ENCODE data around the gene RAB5B.
"Not testable (repeated sequence)": the region's sequence is repeated elsewhere in the genome, so short reads cannot be mapped to it uniquely, and the experiment has no call there.

Gene RAB5B

DNA sequence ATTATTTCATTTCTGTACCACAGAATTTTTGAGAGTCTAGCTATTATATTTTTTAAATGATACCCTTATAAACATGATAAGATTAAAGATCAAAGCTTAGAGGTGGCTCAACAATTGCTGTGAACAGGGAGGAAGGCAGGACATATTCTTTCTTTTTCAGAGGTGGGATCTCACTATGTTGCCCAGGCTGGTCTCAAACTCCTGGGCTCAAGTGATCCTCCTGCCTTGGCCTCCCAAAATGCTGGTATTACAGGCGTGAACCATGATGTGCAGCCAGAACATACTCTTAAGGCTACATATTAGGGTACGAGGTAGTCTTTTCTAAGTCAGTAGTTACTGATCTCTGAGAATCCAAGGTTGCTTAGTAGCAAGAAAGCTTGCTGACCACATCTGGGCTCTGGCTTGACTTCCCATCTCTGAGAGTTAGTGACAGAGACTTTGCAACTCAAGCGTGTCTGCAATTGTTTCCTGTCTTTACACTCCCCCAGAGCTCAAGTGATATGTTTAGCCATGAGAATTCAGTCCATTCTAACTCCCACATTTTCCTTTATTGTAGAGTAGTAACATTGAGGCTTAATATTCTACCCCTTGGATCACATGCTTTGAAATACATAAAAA is 8.6 kb downstream of the RAB5B start:
- DNase-seq (ENCODE audit: low spot score) = no peak

DNA sequence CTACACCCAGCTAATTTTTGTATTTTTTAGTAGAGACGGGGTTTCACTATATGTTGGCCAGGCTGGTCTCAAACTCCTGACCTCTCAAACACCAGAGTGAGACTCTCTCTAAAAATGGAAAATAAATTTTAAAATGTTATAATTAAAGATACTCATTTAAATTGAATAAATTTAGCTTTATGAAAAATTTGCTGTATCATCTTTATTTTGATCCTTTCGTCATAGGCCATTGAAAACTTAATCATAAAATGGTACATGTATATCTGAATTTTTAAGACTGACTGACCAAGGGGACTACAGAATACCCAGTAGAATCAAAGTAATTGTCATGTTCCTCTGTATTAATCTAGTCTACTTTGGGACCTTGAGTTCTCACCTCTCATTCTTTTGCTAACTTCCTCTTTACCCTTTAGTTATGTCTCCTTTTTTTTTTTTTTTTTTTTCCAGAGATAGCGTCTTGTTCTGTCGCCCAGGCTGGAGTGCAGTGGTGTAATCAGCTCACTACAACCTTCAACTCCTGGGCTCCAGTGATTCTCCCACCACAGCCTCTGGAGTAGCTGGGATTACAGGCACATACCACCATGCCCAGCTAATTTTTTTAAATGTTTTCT is 9.5 kb downstream of the RAB5B start:
- no peak for DNase-seq (ENCODE audit: low spot score)

DNA sequence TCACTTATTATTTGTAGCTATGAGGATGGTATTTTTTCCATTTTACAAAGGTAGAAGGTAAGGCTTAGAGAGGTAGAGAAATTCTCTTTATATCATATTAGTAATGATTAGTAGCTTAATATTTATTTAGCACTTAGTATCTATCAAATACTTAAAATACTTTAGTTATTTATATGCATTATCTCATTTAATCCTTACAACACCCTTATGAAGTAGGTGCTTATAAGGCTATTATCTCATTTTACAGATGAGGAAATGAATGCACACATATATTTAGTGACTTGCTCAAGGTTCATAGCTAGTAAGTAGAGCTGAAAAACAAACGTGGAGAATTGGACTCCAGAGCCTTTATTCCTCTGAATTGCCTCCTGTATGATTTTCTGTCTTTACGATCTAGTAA is 11.0 kb downstream of the RAB5B start:
- DNase-seq (ENCODE audit: low spot score) = no peak

DNA sequence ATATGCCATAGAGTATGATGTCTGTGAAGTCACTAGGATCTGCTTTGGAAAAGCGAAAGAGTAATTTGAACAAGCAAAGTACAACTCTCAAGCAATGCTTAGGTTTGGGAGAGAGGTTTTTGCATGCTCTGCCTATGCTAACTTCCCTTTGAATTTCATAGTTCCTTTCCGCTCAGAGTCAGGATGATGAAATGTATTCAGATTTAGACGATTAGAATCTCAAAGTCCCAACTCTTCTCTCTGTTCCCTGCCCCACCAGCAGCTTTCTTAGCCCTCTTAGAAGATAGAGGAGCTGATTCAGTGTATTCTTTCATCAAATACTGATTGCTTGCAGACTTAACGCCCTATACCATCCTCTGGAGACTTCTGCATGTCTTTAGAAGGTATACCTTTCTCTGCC is 11.5 kb downstream of the RAB5B start:
- DNase-seq (ENCODE audit: low spot score) = no peak

DNA sequence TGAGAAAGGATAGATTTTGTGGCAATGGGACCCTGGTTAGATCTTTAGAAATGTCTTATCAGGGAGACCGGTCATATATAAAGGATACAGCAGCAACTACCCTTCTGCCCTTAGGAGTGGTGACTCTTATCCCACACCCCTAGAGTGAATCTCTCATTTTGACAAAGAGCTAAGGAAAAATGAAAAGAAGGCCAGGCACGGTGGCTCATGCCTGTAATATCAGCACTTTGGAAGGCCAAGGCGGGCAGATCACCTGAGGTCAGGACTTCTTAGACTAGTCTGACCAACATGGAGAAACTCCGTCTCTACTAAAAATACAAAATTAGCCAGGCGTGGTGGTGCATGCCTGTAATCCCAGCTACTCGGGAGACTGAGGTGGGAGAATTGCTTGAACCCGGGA is 12.1 kb downstream of the RAB5B start:
- DNase-seq (ENCODE audit: low spot score) = not testable (repeated sequence)

DNA sequence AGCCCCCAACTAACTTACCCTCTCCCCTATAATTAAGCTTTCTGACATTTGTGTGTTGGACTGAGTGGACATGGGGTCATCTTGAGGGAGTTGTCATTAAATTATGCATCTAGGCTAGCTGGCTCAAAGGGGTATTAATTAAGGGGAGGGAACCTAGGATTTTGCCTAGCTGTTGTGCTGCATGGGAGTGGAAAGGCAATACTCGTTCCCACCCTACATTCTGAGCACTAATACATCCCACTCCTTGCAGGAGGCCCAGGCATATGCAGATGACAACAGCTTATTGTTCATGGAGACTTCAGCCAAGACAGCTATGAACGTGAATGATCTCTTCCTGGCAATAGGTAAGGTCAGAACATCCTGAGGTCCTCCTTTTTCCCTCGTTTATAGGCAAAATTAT is 17.2 kb downstream of the RAB5B start:
- no peak for DNase-seq (ENCODE audit: low spot score)

DNA sequence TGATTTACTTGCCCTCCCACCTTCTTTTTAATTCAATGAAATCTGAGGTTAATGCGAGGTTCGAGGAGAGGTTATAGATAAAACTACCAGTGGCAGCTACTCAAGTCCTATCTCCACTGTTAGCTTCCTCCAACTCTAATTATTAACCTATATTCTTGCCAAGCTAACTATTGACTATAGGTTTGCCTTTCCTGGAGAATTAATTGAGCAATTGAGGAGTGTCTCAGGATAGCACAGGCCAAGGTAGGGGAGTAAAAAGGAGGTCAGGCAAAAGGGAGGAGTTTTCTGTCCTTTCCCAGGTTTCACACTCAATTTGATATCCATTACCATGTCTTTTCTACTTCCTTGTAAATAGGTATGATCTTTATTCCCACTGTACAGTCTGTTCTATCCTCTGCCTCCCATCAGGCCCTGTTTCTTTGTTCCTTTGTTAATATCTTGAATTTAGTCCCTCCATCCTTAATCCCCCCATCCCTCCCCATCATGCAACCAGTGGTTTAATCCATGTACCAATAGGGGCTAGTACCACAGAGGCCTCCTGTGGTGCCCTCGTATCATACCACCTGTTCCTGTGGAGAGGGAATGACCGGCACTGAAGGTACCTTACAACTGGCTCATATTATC is 19.5 kb downstream of the RAB5B start:
- DNase-seq (ENCODE audit: low spot score) = no peak

DNA sequence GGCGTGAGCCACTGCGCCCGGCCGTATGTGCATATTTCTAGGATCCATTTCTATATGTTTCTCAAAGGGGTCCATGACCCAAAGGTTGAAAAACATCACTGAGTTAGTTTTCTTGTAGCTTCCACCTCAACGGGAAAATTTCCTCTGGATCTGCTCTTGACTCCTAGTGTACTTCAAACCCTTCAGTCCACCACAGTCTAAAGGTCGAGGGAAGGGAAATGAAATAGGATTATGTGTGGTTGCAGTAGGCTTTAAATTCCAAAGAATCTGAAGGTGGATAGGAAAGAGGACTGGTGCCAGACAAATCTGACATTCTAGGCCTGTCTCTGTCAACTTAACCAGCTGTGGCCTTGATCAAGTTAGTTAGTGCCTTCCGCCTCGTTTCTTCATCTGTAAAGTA is 21.5 kb downstream of the RAB5B start:
- no peak for DNase-seq (ENCODE audit: low spot score)

DNA sequence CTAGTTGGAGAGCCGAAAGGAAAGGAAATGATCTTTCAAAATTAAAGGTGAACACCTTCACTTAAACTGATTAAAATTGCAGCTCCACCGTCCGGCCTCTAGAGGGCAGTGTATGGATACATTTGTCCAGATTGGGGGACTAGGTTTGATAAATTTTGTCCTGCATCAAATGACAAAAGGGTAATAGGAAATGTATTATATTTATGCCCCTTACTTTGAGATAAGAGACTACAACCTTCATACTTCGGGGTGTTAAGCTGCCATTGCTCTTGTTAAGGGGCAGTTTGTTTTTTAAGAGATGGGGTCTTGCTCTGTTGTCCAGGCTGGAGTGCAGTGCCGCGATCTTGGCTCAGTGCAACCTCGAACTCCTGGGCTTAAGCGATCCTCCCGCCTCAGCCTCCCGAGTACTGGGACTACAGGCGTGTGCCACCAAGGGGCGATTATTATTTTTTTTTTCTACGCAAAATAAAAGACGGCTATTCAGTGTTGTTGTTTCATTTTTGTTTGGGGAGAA is 22.4 kb downstream of the RAB5B start:
- DNase-seq (ENCODE audit: low spot score) = peak; percentile 77

DNA sequence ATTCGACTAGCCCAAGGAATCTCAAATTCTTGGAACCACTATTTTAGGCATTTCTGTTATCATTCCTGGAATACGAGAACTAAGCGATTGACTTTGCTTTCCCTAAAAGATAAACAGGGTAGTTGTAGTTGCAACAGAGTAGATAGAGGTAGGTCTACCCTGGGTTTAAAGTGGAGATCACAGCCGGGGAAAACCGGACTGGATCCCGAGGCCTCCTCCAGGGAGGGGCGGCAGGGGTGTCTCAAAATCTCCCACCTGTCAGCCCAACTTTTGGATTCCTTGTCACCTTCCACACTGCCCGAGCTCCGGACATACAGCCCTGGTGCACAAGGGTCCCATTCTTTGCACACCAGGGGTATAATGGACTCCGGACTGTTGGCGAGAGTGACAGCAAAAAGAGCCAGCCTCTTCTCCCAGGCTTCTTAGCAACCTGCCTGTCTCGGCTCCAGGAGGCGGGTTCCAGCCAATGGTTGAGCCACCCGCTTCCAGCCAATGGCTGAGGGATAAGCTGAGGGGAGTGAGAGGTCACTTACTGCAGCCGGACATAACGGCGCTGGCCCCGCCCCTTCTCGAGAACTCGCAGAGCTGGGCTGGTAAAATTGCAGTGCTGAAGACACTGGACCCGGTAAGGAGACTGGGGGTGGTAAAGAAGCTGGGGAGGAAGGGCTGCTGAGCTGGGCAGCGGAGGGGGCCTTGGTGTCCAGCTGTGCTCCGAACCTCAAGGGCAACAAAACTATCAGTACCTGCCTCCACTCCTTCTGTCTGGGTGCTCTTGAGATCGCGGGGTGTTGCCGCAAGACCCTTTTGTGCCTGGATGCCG is 23.0 kb downstream of the RAB5B start, which contains the start of gene SUOX:
TSS of gene SUOX (plus strand) at position 562 of the 820 bp plus-strand sequence. CDS start 4,946 bp downstream, outside the sequence.
- peak; percentile 99 for DNase-seq (ENCODE audit: low spot score)

DNA sequence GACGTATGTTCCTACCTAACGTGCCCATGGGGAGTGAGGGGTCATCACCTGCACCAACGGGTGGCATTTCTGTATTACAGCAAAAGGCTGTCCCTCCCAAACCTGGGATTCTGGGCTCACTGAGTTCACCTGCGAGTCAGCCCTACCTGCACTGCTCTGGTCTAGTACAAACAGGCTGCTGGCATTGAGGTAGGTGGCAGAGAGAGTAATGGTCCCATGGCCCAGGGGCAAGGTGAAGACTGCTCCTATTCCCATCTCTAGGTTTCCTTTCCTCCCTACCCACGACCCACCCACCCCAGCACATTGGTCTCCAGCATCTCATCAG is 23.6 kb downstream of the RAB5B start:
- DNase-seq (ENCODE audit: low spot score) = no peak

DNA sequence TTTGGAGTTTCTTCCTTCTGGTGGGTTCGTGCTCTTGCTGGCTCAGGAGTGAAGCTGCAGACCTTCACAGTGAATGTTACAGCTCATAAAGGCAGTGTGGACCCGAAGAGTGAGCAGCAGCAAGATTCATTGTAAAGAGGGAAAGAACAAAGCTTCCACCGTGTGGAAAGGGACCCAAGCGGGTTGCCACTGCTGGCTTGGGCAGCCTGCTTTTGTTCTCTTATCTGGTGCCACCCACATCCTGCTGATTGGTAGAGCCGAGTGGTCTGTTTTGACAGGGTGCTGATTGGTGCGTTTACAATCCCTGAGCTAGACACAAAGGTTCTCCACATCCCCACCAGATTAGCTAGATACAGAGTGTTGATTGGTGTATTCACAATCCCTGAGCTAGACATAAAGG is 25.6 kb downstream of the RAB5B start:
- not testable (repeated sequence) for DNase-seq (ENCODE audit: low spot score)

DNA sequence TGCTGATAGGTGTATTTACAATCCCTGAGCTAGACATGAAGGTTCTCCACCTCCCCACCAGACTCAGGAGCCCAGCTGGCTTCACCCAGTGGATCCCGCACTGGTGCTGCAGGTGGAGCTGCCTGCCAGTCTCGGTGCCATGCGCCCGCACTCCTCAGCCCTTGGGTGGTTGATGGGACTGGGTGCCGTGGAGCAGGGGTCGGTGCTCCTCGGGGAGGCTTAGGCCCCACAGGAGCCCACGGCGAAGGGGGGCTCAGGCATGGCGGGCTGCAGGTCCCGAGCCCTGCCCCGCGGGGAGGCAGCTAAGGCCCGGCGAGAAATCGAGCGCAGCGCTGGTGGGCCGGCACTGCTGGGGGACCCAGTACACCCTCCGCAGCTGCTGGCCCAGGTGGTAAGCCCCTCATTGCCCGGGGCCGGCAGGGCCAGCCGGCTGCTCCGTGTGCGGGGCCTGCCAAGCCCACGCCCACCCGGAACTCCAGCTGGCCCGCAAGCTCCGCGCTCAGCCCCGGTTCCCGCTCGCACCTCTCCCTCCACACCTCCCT is 26.2 kb downstream of the RAB5B start:
- DNase-seq (ENCODE audit: low spot score) = not testable (repeated sequence)

DNA sequence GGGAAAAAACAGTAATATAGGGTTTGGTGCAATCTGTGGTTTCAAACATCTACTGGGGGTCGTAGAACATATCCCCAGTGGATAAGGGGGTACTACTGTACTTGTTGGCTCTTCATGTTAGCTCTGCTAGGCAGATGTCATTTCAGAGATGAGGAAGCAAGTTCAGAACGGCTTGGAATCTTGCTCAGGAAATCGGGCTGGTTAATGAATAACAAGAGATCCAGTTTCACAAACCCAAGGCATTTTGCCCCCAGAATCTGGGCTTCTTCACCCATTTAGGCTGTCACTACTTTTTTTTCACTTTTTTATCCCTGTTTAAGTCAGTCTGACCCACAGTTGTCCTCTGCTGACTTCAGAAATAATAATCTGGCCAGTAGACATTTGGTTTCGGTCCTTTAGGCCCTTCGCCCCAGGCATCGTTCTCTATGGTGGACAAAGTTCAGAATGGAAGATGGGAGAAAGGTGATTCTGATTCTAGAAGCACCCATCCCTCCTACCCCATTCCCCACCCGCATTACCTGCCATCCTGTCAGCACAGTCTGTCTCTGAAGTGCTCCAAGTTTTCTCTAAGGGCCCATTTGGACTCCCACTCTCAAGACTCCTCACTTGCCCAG is 27.7 kb downstream of the RAB5B start:
- DNase-seq (ENCODE audit: low spot score) = no peak

DNA sequence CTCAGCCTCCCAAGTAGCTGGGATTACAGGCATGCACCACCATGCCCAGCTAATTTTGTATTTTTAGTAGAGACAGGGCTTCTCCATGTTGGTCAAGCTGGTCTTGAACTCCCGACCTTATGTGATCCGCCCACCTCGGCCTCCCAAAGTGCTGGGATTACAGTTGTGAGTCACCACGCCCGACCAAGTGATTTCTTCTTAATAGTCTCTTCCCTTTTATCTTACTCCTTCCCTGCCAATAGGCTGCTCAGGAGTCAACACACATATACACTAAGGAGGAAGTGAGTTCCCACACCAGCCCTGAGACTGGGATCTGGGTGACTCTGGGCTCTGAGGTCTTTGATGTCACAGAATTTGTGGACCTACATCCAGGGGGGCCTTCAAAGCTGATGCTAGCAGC is 29.5 kb downstream of the RAB5B start:
- not testable (repeated sequence) for DNase-seq (ENCODE audit: low spot score)

DNA sequence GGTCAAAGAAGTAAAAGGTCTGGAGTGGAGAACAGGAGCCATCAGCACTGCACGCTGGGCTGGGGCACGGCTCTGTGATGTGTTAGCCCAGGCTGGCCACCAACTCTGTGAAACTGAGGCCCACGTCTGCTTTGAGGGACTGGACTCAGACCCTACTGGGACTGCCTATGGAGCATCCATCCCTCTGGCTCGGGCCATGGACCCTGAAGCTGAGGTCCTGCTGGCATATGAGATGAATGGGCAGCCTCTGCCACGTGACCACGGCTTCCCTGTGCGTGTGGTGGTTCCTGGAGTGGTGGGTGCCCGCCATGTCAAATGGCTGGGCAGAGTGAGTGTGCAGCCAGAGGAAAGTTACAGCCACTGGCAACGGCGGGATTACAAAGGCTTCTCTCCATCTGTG is 30.3 kb downstream of the RAB5B start:
- no peak for DNase-seq (ENCODE audit: low spot score)

DNA sequence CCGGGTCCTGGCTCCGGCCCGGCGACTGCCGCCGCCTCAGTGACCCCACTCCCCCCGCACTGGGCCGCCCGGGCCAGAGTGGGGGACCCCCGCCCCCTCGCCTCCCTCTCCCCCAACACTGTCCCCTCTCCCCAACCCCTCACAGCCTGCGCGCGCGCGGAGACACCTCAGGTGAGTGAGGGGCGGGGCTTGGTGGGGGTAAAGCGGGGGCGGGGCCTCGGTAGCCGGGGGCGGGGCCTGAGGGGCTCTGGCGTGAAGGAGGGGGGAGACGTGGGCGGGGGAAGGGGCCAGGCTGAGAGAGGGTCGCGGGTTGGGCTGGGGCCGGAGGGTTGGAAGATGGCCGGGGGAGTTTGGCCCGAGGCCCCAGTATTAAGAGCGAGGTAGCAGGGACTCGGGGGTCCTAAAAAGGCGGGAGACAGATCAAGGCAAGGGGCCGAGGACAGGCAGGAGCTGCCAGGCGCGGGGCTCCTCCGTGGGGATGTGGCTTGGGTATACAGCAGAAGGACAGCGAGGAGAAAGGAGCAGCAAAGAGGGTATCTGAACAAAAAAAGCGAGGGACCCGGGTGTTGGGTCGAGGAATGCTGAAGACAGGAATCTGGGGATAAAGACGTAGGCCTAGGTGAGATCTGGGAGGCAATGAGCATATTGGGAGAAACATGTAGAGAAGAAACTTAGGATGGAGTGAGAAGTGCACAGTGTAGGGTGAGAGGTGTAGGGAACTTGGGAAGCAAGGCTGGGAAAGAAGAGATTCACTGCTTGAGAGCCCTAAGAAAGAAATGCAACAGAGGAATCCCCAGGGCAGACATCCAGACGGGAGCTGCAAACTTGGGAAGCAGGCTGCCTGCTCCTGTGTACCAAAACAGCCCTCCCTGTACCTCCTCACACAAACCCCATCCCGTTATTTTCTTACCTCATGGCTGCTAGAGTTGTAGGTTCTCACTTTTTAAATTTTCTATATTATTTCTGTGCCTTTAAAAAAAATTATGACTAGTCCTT is 34.0 kb downstream of the RAB5B start:
- DNase-seq (ENCODE audit: low spot score) = peak; percentile 52

DNA sequence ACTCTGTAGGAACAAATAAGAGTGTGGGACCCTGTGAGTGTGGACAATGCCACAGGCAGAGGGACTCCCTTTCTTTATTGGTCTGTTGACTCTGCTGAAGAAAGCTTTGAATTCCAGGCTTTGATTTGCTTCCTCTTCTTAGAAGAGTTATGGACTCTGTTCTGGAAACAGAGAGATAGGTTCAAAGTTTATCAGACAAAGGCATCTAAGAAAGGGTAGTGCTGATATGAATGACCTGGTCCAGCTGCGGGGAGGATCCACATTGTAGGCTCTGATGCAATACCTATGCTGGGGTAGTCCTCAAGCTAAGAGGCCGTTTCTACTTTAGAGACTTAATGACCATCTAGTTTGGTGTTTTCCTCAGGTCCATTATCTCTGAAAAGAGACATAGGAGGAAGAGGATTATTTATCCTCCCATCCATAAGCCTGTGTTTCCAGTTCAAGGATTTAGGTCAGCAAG is 36.3 kb downstream of the RAB5B start:
- no peak for DNase-seq (ENCODE audit: low spot score)

DNA sequence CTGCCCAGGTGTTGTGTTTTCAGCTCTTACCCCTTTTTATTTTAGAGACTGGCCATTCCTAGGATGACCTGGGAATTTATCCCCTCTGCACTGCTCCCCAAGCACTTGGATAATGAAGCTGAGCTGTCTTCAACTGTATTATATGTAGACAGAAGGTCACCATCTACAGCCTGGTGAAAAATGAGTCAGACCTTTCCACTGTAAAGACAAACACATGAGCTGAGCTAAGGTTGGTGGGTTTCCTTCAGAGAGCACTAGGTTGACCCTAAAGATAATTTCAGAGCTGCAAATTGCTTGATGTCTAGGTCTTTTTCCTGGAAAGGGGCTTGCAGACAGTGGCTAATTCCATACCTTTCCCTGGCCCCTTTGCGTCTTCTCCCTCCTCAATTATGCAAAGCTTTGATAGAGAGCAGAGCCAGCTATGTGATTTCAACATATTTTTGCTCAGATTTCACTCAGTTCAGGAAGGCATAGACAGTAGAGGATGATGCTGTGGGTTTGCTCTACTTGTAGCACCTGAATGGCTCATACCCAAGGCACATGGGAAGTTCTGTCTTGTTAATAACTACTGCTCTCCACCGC is 37.7 kb downstream of the RAB5B start:
- no peak for DNase-seq (ENCODE audit: low spot score)

DNA sequence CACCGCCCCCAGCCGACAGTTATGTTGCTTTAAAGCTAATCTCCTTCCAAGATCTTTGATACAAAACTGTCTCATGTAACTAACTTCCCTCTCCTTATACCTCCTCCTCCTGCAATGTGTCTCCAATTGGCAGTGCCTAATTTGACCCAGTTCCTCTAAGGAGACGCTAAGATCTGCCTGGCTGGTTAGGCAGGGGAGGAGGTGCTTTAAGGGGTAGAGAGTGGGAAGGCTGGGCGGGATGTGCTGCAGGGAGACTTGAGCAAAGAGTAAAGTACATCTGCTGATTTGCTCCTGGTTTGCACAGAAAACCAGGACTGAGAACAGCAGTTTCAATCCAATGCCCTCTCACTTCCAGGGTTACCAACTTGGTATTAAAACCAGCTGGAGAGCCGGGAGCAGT is 39.6 kb downstream of the RAB5B start:
- DNase-seq (ENCODE audit: low spot score) = no peak
